Posterior cingulate gyrus (tissue), 11 donors: Measurements from ENCODE around the gene NHEJ1.
A peak's percentile ranks its signal among the peaks of the same experiment; 100 is the strongest.

ENCODE experiments used
- DNase-seq, 10 donors: peaks; one replicate each; pipeline versions ENCODE4 v3.0.0 to v3.0.0-alpha.2; 2020 to 2021; ENCODE audit warnings: mixed read lengths in 3 of 10
- intact Hi-C: fragments of 100-400 bp; cut with DNase I; formaldehyde crosslinking; loops from one replicate; pipeline ENCODE4 v1.15.1; 2023

Gene NHEJ1

DNA sequence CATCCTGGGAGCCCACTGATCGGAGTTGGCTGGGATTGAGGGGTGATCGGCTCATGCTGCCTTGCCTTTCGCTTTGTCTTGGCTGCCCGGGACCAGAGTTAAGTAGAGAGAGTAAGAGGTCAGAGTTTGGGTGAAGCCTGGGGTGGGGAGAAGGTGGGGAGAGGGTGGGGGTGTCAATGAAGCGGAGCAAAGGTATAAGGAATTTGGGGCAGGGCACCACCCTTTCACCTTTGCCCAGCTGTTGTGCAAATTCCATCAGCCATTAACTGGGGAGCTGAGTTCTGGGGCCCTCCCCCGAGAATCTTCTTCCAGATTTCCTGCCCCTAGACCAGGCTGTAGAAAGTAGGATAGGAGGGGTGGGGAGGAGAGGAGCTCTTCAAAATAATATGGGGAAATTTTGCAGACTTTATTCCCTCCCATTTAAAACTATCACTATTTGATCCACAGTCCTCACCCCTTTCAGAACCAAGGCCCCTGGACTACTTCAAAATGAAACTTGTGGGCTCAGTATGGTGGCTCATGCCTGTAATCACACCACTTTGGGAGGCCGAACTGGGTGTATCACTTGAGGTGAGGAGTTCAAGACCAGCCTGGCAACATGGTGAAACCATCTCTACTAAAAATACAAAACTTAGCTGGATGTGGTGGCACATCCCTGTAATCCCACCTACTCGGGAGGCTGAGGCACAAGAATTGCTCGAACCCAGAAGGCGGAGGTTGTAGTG, 9.5 kb upstream of the NHEJ1 start, which contains the start of gene SLC23A3:
TSS of gene SLC23A3 (minus strand) at position 100 of the 725 bp plus-strand sequence. CDS start at position 55, 45 bp downstream.
- intact Hi-C loops, result no loop called here
- DNase-seq, result peak in 1 of 10 donors; percentile 51

- intact Hi-C loops, result no loop called here
- DNase-seq, result peak in 1 of 10 donors; percentile 52
Observed at GRCh38 chr2:219168932-219169331, 8.3 kb upstream of the NHEJ1 start.

DNA sequence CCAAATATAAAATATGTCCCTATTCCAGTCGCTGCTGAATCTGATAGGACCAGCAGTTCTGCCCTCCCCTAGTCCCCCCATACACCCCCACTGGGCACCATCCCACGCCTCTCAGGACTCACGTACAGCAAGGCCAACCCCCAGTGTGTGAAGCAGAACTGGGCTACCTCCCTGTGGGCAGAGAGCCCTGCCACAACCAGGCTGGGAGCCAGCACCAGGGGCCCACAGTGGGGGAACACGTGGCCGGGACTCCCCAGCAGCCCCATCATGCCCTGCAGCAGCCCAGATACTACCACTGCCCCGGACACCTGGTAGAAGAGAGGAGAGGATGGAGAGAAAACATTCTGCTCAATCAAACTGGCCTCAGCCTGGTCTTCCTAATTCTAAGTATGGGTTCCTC, 7.9 kb upstream of the NHEJ1 start:
- peak in 2 of 10 donors; percentile 20 to 72 for DNase-seq
- intact Hi-C loops, result no loop called here

DNA sequence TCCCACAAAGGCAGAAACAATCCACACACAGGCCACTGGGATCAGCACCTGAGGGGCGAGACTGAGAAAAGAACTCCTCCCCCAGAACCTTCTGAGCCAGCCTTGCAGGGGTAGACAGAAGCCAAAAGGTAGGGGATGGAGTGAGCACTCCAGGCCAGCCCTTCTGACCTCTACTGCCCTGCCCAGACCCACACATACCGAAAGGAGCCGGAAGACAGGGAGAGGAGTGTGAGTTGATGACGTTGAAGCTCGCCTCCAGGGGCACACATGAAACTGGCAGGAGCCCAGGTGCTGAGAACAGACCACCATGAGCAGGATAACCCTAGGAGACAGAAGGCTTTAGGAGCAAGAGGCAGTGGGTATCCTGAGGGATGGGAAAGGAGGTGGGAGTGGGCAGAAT, 7.4 kb upstream of the NHEJ1 start:
- peak in 1 of 10 donors; percentile 17 for DNase-seq
- intact Hi-C loops, result no loop called here

DNA sequence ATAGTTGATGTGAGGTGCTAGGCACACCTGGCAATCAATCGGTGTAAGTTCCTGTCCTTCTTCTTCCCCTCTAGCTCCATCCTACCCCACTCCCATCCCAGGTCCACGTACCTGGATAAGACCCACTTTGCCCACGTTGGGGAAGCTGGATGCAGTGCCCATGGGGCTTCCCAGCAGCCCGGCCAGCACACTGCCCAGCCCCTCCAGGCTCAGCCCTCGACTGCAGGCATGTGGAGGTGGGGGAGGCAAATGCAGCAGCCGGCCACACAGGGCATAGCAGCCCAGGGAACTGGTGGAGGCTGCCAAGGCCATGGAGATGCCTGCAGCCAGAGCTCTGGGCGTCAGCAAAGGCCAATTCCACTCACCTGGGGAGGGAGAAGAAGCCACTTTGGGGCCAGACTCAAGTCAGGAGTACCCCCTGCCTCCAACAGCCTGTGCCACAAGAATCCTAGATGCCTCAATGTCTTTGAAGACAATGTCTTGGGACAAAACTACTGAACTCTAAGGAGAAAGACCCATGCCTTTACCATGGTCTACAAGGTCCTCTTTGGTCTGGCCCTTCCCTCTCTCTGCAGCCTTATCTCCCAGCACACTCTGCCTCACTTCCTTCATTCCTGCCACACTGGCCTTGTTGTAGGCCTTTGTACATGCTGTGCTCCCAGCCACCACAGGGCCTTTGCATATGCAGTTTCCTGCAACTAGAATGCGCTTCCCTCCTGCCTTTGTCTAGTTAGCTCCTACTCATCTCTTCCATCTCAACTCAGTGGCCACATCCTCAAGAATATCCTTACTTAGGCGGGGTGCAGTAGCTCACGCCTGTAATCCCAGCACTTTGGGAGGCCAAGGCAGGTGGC, 4.7 kb upstream of the NHEJ1 start:
- DNase-seq, result peak in 1 of 10 donors; percentile 62
- intact Hi-C loops, result no loop called here

DNA sequence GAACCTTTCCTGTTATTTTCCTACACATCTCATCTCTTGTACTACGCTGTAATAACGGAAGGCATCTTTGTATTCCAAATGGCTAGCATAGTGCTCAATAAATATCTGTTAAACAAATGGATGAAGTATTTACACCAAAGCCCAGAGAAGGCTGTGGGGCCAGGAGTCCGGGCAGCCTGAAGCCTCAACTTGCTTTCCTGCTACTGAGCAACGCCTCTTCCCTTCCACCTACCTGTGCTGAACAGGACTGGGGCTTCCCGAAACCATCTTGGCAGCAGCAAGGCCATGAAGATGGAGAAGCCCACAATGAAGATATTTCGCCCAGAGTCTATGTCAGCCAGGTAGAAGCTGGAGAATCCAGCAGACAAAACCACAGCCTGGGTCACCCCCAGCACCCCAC, 2.5 kb upstream of the NHEJ1 start:
- DNase-seq, result peak in 1 of 10 donors; percentile 63

DNA sequence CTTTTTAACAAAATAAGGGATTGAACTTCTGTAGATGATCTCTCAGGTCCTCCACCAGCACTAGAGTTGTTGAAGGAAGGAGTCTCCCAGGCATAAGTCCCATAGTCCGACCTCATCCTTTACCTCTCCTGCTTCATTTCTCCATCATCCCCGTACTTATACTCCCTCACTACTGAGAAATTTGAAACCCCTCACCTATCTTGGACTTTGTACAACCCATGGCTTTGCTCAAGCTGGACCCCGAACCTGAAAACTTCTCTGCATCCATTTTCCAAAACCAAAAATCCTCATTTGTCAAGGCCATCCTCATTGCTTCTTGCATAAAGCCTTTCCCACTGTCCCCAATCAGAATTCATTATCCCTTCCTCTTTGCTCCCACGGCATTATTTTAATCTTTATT, 482 bp upstream of the NHEJ1 start:
- no peak for DNase-seq
- intact Hi-C loops, result loop anchor here (2.0 kb wide), 1 partner anchor 16 kb away; the partner anchor contains the start of gene CNPPD1

More for the DNA sequence above, 2.5 kb upstream of the NHEJ1 start:
- intact Hi-C loops, result no loop called here

DNA sequence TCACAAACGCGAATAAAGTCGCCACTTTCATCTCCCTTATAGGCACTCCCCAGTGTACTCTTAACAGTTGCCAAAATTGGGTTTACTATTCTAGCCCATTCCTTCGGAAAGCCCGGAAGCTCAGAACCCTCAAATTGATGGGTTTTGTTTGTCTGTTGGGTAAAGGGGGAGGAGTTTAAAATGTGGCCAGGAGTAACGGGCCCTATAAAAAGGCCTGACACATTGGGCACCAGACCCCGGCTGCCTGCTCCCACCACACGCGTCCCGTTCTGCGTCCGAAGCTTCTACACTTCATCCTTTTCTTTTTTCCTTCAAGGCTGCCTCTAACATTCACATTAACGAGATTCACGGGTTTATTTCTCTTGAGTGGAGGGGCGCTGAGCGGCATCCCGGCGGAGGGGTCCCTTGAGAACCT, 837 bp downstream of the NHEJ1 start:
- intact Hi-C loops, result loop anchor here (1.0 to 10.0 kb wide), 3 partner anchors 17 to 285 kb away; partner anchors contain the start of gene CNPPD1

DNA sequence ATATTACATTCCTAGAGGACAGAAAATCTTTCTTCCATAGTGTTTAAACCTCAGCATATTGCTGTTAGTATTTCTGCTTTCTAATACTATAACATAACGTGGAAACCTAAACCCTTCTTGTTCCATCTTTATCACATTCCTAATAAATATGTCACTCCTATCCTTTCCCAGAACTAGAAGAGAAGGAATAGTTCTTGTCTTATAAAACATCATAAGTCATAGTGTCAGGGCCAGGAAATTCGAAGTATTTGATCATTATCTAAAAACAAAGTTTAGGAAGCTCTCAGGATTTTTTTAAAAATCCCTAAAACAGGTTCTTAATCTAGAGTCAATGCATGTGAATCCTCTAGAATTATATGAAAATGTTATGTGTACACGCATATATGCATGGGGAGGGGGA, 2.0 kb downstream of the NHEJ1 start:
- intact Hi-C loops, result loop anchor here (10.0 kb wide), 1 partner anchor 284 kb away; no protein-coding TSS in a partner anchor
- no peak for DNase-seq

More for the DNA sequence above, 837 bp downstream of the NHEJ1 start:
- no peak for DNase-seq

DNA sequence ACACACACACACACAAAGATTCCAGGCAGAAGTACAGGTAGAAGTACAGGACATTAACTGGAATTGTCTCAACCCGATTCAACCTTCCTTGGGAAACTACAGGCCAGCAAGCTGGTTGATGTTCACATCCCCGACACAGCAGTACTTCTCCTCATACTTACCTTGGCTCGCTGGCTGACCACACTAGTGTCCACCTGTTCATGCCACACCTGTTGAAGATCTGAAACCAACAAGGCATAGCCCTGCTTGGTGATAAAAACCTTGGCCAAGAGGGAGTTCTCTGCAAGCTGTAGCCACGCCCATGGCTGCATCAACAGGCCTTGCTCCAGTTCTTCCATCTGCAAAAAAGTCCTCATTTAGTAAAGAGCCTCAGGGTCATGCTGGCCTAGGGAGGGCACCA, 2.6 kb downstream of the NHEJ1 start:
- intact Hi-C loops, result loop anchor here (10.0 kb wide), 1 partner anchor 283 kb away; no protein-coding TSS in a partner anchor
- DNase-seq, result peak in 1 of 10 donors; percentile 4

DNA sequence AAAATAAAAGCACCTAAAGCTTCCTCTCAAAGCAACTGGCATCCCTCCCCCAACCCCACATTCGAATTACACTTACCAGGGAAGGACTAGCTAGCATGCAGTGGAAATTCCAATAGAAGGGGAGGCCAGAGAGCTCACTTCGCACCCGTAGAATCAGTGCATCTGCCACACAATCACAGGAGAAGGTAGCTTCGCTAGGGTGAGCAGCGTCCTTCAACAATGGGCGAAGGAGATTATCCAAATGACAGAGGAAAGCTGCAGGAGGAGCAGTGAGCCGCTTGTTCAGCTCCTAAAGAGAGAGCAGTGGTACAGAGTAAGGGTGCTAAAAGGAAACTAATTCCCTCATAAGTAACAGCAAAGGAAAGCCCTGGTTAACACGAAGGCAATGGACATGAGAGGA, 3.2 kb downstream of the NHEJ1 start:
- intact Hi-C loops, result loop anchor here (10.0 kb wide), 1 partner anchor 283 kb away; no protein-coding TSS in a partner anchor
- DNase-seq, result peak in 1 of 10 donors; percentile 12

DNA sequence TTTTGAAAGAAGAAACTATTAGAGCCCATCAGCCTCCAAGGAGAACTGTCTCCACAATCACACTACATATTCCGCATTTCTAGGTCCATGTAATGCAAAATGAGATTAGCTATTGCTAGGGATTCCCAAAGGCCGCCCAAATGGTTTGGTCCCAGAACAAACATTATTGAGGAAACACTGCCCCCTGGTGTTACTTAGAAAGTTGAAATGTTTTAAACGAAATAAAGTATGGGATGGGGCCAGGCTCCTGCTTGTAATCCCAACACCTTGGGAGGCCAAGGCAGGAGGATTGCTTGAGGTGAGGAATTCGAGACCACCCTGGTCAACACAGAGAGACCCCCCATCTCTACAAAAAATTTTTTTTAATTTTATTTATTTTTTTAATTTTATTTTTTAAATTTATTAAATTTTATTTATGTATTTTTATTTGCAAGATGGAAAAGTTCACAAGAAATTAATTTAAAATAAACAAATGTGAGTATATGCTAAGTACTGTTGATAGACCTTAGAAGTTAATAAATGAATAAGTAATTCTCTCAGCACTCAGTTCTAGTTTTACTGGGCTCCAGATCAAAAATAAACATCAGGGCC, 5.5 kb downstream of the NHEJ1 start:
- DNase-seq, result peak in 2 of 10 donors; percentile 5 to 28

DNA sequence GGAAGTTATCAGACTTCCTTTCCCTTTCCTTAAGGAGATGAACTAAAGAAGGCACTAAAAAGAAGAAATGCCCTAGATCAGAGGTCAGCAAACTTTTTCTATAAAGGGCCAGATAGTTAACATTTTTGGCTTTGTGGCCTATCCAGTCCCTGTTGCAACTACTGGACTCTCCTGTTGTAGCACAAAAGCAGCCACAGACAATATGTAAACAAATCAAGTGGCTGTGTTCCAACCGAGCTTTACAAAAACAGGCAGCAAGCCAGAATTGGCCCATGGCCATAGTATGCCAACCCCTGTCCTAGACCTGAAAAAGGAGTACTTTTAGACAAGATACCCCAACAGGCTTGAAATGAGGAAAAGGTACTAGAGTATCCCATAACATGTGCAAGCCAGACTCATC, 10.9 kb downstream of the NHEJ1 start:
- intact Hi-C loops, result loop anchor here (10.0 kb wide), 1 partner anchor 275 kb away; no protein-coding TSS in a partner anchor
- no peak for DNase-seq

More for the DNA sequence above, 5.5 kb downstream of the NHEJ1 start:
- intact Hi-C loops, result loop anchor here (1.0 to 10.0 kb wide), 3 partner anchors 96 to 280 kb away; no protein-coding TSS in a partner anchor

GRCh38 chr2:219142329-219142728, 18.3 kb downstream of the NHEJ1 start:
- intact Hi-C loops, result no loop called here
- DNase-seq, result no peak

DNA sequence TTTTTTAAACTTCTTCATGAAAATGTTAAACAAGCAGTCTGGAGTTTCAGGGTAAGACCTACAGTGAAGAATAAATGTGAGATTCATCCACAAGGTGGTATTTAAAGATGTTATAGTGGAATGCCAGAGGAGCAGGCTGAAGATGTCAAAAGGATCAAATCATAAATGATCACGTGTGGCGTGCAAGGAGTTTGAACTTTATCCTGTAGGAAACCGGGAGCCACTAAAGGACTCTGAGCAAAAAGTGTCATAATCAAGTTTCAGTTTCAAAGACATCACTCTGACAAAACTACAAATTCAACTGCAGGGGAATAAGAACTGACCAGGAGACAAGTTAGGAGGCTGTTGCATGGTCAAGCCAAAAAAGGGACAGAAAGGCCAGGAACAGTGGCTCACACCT, 19.9 kb downstream of the NHEJ1 start:
- intact Hi-C loops, result no loop called here
- no peak for DNase-seq

DNA sequence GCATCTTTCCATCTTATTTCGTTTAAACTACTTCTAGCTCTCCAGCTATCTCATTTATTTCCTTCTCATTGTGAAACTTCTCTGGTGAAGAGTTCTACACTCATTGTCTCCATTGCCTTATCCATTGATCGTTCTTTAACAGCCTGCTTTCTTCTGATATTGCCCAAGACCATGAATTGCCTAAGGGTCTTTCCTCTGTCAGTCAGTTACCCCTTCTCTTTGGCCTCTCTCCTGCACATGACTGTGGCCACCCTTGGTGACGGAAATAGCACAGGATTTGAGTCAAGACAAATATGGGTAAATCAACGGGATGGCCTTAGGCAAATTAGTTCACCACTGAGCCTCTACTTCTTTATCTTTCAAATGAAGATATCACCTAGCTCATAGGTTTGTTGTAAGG, 26.6 kb downstream of the NHEJ1 start:
- intact Hi-C loops, result no loop called here
- DNase-seq, result no peak

- DNase-seq, result no peak
- intact Hi-C loops, result no loop called here
Observed at GRCh38 chr2:219131744-219132143, 28.9 kb downstream of the NHEJ1 start.

DNA sequence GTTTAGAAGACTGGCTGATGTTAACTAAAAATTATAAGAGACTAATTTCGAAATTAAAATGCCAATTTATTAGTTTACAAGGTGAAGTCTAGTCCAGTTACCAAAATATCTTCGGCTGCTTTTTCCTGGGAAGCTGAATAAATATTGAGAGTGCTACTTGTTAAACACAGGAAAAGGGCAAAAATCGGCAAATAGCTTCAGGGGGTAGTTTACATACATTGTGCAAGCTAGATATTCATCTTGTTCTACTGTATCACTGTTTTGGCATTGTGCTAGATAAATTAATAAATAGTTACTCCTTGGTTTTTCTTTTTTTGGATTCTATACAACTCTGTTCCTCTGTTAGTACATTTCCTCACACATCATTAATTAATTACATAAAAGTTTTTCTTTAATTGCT, 29.3 kb downstream of the NHEJ1 start:
- no peak for DNase-seq
- intact Hi-C loops, result no loop called here

DNA sequence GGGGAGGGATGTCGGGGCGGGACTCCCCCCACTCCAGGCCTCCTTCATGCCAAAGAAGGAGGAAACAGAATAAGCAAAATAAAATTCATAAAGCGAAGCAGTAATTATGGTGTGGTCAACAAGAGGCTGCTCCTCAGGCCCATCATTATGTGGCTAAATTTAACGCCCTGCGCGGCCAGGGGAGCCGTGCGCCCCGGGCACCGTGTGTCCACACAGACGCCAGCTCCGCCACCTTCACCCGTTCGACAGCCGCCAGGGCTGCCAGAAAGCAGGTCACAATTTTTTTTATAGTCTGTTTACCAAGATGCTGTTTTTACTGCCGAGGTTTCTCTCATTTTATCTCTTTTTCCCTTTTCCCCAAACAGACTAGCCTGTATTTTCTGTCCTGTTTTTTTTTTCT, 31.0 kb downstream of the NHEJ1 start:
- intact Hi-C loops, result no loop called here
- DNase-seq, result peak in 1 of 10 donors; percentile 67

- no peak for DNase-seq
- intact Hi-C loops, result no loop called here
Observed at GRCh38 chr2:219128396-219128795, 32.2 kb downstream of the NHEJ1 start.
